ENCODE measurements around the gene ADA.

ADA gene

GRCh38 chr20:44621939-44622338 is 29.6 kb downstream of the ADA start:
- DNase-seq = no peak

DNA sequence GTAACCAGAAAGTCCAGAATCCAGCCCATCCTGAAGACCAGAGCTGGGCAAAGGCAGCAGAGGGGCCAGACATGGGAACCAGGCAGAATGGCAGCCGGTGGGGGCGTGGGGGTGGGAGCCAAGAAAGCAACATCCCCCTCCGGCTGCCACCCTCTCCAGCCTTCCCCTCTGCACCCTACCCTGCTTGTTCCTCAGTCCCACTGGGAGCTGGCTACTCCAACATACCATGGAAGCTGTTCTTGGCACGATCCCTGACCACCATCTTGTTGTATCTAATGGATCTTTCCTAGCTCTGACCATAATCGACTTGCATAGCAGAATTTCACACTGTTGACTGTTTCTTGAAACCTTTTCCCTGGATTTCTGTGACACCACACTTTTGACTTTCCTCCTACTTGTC is 30.2 kb downstream of the ADA start:
- DNase-seq = no peak

DNA sequence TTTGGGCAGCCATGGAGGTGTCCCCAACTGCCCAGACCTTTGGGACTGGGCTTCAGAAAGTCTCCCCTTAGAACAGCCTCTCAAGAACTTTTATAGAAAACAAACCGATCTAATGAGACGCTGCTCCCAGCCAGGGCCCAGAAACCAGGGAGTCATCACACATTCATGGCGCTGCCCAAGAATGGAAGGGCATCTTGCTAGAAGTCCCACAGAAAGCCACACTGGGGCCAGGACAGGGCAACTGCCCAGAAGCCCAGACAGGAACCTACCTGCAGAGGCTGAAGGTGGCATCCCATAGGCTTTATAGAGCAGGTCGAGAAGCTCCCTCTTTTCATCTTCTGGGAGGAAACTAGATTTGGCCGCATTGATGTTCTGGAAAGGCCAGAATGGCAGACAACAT is 31.5 kb downstream of the ADA start:
- no peak for DNase-seq

GRCh38 chr20:44619294-44619693 is 32.2 kb downstream of the ADA start:
- DNase-seq = no peak

DNA sequence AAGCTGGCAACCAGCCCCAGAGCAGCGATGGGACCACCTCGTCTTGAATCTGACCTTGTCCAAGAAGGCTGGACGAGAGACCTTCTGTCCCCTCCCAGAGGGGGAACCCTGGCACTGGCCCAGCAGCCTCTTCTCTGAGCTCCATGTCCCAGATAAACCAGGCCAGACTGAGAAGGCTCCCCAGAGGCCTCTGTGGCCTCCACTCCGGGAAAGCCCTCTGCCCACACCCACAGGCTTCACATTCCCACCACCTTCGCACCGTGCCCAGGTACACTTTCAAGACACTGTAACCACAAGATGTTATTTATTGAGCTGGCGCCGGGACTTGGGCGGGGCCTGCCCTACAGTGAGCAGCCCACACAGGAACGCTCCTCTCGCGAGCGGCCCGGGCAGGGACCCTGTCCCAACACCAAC is 33.2 kb downstream of the ADA start:
- no peak for DNase-seq

DNA sequence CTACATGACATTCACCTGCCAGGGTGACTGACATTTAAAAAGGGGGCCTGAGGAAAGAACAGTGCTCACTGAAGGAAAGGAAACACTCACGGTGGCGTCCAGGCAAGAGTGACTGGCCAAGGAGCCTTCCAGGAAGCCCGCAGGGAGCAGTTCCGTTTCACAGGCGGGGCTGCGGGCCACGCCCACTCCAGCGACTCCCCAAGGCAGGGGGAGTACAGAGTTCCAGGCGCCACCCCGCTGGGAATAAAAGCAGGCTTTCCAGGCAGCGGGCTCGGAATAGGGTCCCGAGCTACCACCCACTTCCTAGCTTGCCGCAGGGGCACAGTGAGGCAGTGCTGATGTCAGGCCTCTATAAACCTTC is 34.9 kb downstream of the ADA start:
- no peak for DNase-seq

GRCh38 chr20:44615876-44616603 is 35.5 kb downstream of the ADA start:
- DNase-seq = no peak

- DNase-seq = no peak
These were observed 36.2 kb downstream of the ADA start for GRCh38 chr20:44615169-44615791.

- no peak for DNase-seq
These were observed 37.0 kb downstream of the ADA start for GRCh38 chr20:44614525-44614924.

- DNase-seq = no peak
These were observed 37.9 kb downstream of the ADA start for GRCh38 chr20:44613575-44613974.

DNA sequence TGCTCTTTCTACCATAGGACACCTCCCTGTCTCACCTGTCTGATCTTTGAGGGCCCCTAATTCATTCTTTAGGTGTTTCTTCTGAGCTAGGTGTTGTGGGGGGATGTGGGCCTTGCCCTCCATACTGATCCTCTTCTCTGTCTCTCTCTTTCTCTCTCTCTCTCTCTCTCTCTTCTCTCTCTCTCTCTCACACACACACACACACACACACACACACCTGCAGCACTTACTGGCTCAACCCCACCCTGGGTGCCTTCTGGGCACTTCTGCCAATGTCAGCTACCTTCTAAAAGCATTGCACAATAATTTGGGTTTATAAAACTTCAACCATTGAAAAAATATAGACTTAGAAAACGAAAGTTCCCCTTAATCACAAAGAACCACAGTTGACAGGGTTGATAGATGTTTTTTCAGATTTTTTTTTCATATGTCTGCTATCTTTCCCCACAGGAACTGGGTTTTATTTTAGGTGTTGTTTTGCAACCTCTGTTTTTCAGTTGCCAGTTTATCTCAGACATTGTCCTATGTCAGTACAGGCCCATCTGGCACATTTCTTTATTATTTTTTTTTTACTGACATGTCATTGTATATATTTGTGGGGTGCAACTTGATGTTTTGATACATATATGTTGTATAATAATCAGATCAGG is 41.1 kb downstream of the ADA start:
- no peak for DNase-seq

DNA sequence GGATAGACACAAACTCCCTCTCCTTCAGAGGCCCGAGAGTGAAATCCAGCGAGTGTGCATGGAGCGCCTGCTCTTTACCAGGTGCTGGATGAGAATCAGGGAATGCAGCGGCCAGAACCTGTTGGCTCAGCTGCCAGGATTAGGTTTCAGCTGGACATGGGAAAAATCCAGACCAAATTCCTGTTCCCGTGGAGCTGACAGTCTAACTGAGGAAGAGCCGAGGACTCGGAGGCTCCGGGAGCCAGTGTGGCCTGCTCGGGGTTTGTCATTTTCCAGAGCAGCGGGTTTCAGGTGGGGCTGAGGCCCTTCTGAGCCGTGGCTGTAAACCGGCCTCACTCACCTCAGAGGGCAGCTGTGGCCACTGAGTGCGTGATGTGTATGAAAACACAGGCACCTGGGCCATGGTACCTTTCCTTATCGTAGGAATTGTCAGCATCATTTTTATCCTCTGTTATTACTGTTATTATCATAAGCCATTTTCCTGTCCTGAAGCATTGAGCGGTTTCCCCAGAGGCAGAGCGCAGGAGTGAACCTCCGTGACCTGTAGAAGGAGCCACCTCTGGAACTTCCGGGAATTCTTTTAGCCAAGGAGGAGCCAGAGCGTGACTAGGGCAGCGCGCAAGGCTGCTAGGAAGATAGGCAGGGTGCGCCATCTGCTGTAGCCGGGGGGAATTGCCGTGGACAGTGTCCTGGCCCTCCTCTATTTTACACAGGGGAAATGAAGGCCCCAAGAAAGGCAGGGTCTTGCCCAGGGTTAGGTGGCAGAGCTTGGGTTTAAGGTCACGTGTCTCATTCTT is 41.8 kb downstream of the ADA start:
- peak; percentile 15 for DNase-seq

- DNase-seq = no peak
These were observed 42.4 kb downstream of the ADA start for GRCh38 chr20:44609006-44609515.

DNA sequence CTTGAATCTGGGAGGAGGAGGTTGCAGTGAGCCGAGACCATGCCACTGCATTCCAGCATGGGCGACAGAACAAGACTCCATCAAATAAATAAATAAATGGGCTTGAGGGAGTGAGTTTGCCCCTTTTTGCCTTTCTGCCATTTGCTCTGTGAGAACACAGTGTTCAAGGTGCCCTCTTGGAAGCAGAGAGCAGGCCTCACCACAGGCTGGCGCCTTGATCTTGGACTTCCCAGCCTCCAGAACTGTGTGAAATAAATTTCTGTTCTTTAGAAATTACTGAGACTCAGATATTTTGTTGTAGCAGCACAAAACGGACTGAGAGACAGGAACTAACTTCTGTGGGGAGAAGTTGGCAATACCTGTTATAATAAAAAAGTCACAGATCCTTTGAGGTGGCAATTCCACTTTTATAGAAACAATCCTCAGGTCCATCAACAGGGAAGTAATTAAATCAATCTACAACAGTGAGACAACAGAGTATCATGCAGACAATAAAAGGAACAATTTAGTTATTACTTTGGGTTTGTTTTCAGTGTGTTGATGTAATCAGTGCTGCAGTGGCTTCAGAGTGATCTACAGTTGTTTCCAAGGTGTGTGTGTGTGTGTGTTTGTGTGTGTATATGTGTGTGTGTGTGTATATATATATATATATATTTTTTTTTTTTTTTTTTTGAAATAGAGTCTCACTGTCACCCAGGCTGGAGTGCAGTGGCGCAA is 44.6 kb downstream of the ADA start:
- DNase-seq = no peak

- no peak for DNase-seq
These were observed 48.2 kb downstream of the ADA start for GRCh38 chr20:44603327-44603726.

DNA sequence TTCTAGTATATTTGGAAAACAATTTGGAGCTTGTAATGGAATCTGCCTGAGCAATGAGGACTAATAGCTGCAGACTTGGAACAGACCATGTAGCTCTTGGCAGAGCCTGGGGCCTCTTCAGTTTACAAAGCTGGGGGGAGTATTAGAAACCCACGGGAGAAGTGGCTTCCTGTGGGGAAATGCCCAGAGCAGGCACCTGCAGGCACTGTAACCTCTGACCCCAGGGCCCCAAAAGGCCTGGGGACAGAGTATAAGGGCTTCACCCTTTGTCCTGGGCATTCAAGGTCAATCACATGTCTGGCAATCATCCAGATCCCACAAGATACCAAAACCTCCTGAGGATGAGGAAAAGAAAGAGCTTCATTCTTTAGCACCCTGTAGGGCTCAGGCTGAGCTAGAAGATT is 49.7 kb downstream of the ADA start:
- DNase-seq = no peak

- no peak for DNase-seq
These were observed 50.2 kb downstream of the ADA start for GRCh38 chr20:44601236-44601671.

DNA sequence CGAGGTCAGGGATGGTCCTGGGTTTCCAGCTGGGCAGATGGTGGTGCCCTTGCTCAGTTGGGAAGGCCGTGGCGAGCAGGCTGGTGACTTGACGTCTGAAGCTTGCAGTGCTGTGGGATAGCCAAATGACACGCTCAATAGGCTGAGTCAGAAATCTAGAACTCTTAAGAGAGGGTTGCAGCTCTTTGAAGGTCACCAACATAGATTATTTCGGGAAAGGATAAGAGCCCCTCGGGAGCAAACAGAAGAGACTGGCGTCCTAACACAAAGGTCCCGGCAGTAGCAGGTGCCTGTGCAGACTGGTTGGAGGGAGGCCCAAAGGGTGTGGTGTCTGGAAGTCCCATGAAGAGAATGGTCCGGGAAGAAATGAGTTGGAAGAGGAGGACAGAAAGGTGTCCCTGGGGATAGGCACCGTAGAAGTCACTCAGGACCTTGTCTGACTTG is 50.7 kb downstream of the ADA start:
- DNase-seq = no peak

DNA sequence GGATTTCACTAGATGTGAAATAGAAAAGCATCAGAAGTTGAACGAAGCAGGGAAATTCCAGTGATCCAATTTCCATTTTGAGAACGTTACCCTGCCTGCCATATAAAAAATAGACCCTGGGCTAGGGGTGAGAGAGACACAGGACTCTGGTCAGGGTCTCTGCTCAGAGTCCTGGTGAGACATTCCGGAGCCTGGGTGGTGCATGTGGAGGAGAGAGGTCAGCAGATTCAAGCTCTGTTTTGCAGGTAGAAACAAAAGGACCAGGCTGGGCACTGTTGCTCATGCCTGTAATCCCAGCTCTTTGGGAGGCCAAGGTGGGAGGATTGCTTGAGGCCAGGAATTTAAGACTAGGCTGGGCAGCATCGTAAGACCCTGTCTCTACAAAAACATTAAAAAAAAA is 51.2 kb downstream of the ADA start:
- no peak for DNase-seq

DNA sequence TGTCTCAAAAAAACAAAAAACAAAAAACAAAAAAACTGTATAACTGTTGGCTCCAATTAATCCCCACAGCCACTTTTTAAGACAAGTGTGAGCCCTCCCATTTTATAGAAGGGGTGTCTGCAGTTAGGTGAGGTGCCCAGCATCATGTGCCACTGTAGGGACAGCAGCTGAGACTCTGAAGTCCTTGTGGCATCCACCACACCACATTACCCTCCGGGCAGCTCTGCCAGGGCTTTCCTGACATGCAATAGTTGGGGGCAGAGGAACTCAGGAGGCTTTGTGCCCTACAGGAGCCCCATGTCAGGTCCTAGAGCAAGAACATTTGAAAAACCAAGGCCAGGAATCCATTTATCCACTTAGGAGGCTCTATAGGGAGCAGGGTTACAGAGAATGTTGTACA is 51.8 kb downstream of the ADA start:
- no peak for DNase-seq

DNA sequence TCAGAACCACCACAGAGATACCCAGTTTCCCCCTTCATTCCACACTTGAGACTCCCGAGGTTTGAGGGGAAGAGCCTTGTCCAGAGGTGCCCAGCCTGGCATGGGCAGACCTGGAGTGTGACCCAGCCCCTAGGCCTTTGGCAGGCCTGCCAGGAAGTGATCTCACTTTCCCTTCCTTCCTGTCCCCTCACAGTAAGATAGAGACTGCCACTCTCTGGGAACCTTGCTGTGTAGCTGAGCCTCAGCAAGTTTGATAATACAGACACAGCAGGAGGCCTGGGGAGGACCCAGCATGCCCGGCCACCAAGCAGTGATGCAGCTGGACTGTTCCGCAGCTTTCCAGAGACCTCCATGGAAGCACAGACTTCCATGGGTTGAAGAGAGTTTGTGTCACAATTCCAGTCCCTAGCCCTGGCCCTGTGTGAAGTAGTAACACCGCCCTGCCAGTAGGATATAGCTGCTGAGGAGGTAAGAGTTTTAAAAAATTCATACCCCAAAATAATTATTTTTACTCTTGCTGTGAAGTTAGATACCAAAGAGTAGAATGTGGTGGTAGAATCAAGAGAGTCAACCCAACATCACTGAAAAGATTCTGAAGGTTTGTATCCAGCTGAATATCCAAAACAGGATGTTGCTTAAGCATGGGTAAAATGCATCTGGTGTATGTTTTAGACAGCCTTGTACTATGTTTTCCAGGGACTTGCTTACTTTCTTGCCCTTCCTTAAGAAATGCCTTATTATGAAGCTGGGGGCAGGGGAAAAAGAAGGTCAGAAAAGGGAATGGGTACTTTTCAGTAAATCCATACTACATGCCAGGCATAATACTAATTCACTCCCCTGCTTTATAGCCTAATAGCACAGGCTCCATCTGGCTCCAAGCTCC is 52.8 kb downstream of the ADA start:
- DNase-seq = no peak

DNA sequence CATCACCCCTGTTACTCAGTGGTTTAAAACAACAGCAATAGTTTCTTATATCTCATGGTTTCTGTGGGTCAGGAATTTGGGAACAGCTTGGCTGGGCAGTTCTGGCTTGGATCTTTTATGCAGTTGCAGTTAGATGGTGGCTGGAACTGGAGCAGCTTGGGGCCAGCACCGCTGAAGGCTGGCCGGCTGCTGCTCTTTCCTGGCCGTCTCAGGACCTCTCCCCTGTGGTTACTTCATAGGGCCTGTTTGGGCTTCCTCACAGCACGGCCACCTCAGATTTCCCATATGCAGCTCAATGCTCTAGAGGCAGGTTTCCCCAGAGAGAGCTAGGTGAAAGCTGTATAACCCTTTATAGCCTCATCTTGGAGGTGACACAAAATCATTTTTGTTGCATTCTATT is 53.6 kb downstream of the ADA start:
- no peak for DNase-seq

Measured in NCI-H1417 treated with DMSO at 0.1 percent for 48 hours (cell line).